Measurements from ENCODE around the gene USP12.

DNA sequence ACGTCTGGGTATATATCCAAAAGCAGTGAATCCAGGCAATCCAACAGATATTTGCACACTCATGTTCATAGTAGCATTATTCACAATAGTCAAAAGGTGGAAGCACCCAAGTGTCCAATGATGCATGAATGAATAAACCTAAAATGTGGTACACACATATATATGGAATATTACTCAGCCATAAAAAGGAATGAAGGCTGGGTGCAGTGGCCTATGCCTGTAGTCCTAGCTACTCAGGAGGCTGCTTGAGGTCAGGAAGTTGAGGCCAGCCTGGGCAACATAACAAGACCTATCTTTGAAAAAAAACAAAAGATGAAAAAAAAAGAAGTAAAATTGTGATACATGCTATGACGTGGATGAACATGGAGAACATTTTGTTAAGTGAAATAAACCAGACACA, 10.4 kb upstream of the USP12 start:
- TF ChIP-seq POLR2AphosphoS5 (IDR thresholded peaks at IDR 0.05; ENCODE audit: borderline replicate concordance, low read depth, low read length), result no peak
- TF ChIP-seq EZH2 (IDR thresholded peaks at IDR 0.05), result no peak

All from SK-N-MC (cell line).